Ramos (cell line): ENCODE results near the gene RANBP10.
"Not testable (repeated sequence)": the region's sequence is repeated elsewhere in the genome, so short reads cannot be mapped to it uniquely, and the experiment has no call there.

ENCODE experiments used
- in situ Hi-C: fragments of 300-500 bp; cut with MboI; formaldehyde crosslinking; loops from one replicate; pipeline ENCODE4 v1.14.3; 2022; ENCODE audit warnings: low sequenced_read_pairs; ENCODE audit not compliant: unreplicated experiment

Gene RANBP10

DNA sequence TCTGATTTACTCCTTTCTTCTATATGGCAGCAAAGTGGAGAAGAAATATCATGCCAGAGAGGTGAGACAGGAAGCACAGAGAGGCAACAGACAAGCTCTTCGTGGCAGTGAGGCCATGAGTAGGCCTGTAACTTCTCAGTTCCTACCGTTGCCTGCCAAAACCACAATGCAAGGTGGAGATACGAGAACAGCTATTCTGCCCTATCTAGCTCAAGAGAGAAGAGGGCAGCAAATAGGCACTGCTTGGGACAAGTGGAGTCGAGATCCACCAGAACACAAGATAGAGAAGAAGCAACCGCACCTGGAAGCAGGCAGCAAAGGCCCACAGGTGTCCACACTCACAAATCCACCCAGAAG, 24.8 kb downstream of the RANBP10 start:
- in situ Hi-C loops: no loop called here

- in situ Hi-C loops: no loop called here
Observed at GRCh38 chr16:67780847-67781564, 25.4 kb downstream of the RANBP10 start.

- in situ Hi-C loops: no loop called here
Observed at GRCh38 chr16:67779256-67780014, 26.9 kb downstream of the RANBP10 start.

- in situ Hi-C loops: no loop called here
Observed at GRCh38 chr16:67775273-67775672, 31.1 kb downstream of the RANBP10 start.

DNA sequence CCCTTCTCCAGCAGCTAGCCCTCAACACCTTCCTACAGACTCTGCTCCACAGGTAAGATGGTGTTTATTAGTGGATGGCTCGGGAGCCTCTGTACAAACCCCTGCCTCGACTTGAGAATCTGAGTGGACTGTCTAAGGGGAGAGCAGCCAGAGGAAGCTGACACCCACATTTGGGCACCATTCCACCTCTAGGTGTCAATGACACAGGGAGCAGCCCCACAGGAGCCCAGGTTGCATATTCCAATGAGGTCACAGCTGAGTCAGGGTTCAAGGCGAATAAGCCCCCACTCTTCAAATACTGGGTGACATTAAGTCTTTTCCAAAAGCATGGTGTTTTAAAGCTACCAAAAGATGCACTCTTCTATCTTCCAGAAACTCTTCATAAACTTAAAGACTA, 31.9 kb downstream of the RANBP10 start:
- in situ Hi-C loops: no loop called here

DNA sequence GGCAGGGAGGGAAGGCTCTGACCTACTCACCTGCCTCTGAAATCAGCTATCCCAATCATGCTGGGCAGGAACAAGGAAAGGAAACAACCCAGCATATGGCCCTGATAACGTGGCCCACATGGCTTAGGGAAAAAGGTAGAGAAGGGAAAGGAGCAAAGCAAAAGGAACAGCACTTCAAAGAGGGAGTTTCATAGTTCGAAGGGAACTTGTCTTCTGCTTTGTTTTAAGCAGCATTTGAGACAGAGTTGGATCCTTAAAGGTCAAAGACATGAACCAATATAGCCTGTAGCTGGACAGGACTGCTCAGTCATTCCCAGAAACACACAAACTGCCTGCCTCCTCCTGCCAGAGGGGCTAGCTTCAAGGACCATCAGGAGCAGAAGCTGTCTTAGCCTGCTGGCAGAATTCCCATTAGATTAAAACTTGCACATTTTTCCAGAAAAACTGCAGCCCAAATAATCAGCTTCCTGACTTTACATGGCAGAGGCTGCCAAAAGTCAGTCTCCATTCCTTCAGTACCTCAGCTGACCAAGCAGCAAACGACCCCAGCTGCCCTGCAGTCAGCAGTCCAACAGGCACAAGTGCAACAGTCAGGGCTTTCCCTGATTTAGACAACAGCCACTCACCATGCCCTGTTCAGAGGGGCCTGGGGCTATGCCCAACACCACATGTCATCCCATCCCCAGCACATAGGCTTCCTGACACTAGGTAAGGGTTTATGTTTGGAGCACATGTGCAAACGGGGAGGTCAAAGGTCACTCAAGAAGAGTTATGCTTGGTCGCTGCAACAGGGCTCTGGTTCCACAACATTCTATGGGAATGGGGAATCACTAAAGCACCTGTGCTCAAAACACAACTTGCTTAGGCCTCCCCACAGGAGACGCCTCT, 32.5 kb downstream of the RANBP10 start:
- in situ Hi-C loops: no loop called here

GRCh38 chr16:67773099-67773498, 33.3 kb downstream of the RANBP10 start:
- in situ Hi-C loops: no loop called here

DNA sequence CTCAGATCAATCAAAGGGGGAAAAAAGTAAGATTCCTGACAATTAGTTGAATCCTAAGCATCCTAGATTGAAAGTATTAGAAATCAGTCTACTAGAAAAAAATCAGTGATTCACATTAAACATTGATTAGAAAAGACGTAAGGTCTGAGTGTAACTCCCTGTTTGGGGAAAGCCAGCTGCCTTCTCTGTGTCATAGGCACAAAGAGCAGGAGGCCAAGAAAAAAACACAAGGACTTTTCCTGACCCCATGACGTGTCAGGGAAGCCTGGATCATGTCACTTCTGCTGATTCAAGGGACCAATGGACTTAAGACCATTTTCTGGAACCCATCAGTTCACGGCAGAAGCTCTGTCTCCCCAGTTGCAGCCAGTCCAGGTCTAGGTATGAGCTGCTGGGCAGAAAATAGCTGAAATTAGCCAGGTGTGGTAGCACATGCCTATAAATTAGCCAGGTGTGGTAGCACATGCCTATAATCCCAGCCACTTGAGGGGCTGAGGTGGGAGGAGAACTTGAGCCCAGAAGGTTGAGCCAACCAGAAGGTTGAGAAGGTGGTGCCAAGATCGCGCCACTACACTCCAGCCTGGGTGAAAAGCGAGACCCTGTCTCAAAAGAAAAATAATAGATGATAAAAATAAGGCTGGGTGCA, 35.9 kb downstream of the RANBP10 start:
- in situ Hi-C loops: no loop called here

GRCh38 chr16:67767953-67768352, 38.4 kb downstream of the RANBP10 start:
- in situ Hi-C loops: no loop called here

- in situ Hi-C loops: no loop called here
Observed at GRCh38 chr16:67766291-67766690, 40.1 kb downstream of the RANBP10 start.

DNA sequence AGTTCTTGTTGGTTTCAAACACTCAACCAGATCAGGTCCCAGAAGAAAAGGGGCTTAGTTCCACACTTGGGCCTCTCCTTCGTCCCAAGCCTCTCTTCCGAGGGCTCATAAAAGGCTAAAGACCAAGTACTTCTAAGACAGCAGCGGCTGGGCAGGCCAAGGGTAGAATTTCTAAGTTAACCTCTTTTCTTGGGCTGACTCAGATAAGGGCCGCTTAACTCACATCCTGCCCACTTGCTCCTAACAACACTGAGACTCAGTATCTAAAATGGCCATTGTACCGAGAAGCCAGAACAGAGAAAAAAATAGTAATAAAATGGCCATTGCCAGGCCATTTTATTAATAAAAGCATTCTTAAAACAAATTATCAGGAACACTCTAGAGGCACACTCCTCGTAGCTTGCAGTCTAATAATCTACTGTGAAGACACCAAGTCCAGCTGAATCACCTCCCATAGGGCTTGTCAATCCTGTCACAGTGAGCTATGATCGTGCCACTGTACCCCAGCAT, 42.1 kb downstream of the RANBP10 start:
- in situ Hi-C loops: no loop called here

GRCh38 chr16:67763066-67763465, 43.3 kb downstream of the RANBP10 start:
- in situ Hi-C loops: no loop called here

- in situ Hi-C loops: no loop called here
Observed at GRCh38 chr16:67762385-67762784, 44.0 kb downstream of the RANBP10 start.

DNA sequence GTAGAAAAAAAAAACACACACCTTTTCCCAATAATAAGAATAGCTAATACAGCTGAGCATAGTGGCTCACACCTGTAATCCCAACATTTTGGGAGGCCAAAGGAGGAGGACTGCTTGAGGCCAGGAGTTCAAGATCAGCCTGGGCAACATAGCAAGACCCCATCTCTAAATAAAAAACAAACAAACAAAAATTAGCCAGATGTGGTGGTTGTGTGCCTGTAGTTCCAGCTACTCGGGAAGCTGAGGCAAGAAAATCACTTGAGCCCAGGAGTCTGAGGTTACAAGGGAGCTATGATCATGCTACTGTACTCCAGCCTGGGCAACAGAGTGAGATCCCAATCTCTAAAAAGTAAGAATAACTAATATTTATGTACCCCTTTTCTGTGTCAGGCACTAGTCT, 44.4 kb downstream of the RANBP10 start:
- in situ Hi-C loops: no loop called here

DNA sequence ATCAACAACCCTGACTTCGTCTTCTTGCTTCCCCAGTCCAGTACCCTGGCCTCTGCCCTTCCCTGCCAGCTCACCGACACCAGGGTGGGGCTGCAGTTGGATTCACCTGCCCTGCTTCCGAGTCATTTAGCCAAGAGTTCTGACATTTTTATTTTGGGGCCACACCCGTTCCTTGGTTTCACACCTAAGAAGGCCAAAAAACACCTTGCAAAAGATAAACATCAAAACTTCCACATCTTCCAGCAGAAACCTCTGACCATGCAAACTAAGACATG, 45.5 kb downstream of the RANBP10 start:
- in situ Hi-C loops: no loop called here

DNA sequence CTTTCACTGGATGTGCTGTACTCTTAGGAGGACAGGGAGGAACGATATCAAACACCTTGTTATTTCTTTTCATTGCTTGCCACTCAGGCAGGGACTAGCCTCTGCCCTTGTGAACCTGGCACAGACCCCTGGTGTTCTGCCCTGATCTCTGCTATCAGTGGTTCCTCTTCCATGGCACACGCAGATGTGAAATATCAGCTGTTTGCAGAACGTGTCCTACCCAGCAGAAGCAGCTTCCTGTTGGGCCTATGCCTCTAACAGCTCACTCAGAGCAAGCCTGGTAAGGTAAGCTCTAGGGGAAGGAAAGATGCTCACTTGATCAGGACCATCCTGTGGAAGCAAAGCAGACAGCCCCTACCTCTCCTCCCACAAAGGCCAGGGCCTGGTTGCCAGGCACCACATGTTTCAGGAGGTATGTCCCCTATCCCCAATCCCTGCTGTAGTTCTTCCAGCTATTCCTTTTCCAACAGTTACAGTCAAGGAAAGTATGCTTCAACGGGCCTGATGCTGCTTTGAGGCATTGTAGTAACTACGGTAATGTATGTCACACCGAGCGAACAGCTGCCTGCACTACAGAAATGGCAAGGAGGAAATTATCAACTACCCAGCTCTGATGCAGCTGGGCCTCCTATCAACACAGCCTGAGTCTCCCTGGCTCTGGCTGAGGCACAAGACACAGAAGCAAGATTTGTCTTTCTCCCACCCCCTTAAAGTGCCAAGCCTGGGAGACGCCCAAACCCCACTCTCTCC, 46.0 kb downstream of the RANBP10 start:
- in situ Hi-C loops: no loop called here

DNA sequence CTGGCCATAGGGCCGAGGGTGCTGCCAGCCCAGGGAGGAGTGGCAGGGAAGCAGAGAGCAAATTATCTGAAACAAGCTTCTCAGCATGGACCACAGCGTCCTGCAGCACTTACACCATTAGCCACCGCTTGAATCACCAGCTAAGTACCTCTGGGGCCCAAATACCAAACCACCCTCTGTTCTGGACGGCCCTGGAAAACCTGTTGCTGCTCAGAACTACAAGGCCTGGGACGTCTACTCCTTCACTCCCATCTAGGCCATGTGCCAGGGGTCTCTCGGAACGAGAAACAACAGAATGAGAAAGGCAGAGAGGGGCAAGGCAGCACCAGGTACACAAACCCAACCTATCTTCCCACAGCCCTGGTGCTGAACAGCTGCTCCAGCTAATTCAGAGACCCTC, 47.4 kb downstream of the RANBP10 start:
- in situ Hi-C loops: no loop called here

DNA sequence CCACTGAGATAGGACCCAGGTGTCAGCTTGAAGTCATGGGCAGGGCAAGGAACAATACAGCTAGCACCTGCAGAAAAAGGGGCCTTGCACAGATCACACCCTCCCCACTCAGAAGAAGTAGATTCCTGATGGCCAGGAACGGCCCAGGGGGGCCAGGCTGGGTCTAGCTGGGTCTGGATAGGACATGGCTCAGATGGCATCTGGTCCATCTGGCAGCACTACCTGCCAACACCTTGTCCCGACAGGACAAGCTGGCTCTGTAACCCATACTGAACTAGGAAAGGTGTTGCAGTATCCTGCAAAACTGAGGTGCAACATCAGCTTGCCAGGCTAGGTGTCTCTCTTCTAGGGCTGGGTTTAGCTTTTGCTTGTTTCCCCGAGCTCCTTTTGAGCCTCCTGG, 48.4 kb downstream of the RANBP10 start:
- in situ Hi-C loops: no loop called here

DNA sequence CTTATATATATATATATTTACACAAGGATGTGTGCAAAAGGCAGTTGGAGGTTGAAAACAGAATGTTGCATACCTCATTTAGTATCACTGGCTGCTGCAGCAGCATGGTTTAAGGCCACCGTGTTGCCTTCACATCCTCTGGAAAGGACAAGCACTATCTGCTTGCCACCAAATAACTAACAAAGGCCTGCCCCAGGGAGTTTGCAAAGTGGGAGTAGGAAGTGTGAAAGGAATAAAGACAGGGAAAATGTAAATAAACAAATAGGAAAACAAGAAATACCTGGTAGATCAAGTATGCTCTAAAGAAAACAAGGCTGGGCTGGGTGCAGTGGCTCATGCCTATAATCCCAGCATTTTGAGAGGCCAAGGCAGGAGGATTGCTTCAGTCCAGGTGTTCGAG, 53.7 kb downstream of the RANBP10 start:
- in situ Hi-C loops: no loop called here

DNA sequence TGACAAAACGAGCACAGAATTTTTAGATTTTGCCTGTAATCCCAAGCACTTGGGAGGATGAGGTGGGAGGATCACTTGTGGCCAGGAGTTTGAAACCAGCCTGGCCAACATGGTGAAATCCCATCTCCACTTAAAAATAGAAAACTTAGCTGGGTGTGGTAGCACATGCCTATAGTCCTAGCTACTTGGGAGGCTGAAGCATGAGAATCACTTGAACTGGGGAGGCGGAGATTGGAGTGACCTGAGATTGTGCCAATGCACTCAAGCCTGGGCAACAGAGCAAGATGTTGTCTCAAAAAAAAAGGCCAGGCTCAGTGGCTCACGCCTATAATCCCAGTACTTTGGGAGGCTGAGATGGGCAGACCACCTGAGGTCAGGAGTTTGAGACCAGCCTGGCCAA, 55.0 kb downstream of the RANBP10 start:
- in situ Hi-C loops: not testable (repeated sequence)
